HG03175 (cell line): ENCODE results near the gene POLR1B.
A peak's percentile ranks its signal among the peaks of the same experiment; 100 is the strongest.
"Not testable (repeated sequence)": the region's sequence is repeated elsewhere in the genome, so short reads cannot be mapped to it uniquely, and the experiment has no call there.

Source experiments
- ATAC-seq: cut with Tn5 transposase; IDR thresholded peaks from one replicate; pipeline ENCODE4 v1.9.1; 2021; ENCODE audit warnings: mild to moderate bottlenecking, moderate library complexity; ENCODE audit not compliant: unreplicated experiment

POLR1B gene

GRCh38 chr2:112542123-112542983 lies at the start of gene POLR1B:
TSS of gene POLR1B (plus strand) at chr2:112542465. CDS start at chr2:112542495, 30 bp downstream.
- ATAC-seq: peak; percentile 84

- no peak for ATAC-seq
These were observed 49.2 kb upstream of the POLR1B start for GRCh38 chr2:112493048-112493447.

- no peak for ATAC-seq
These were observed 48.2 kb upstream of the POLR1B start for GRCh38 chr2:112493858-112494648.

- ATAC-seq: no peak
These were observed 47.4 kb upstream of the POLR1B start for GRCh38 chr2:112494828-112495227.

GRCh38 chr2:112495878-112496277 lies 46.4 kb upstream of the POLR1B start:
- ATAC-seq: not testable (repeated sequence)

GRCh38 chr2:112500850-112501484 lies 41.3 kb upstream of the POLR1B start:
- not testable (repeated sequence) for ATAC-seq

- not testable (repeated sequence) for ATAC-seq
These were observed 32.8 kb upstream of the POLR1B start for GRCh38 chr2:112509239-112509998.

- no peak for ATAC-seq
These were observed 25.5 kb upstream of the POLR1B start for GRCh38 chr2:112516801-112517200.

GRCh38 chr2:112518807-112519206 lies 23.5 kb upstream of the POLR1B start:
- no peak for ATAC-seq

- no peak for ATAC-seq
These were observed 22.8 kb upstream of the POLR1B start for GRCh38 chr2:112519506-112519905.

- no peak for ATAC-seq
These were observed 22.0 kb upstream of the POLR1B start for GRCh38 chr2:112520234-112520783.

- no peak for ATAC-seq
These were observed 18.9 kb upstream of the POLR1B start for GRCh38 chr2:112523291-112523777.

GRCh38 chr2:112524276-112524675 lies 18.0 kb upstream of the POLR1B start:
- ATAC-seq: not testable (repeated sequence)

GRCh38 chr2:112528541-112528940 lies 13.7 kb upstream of the POLR1B start:
- ATAC-seq: no peak

- no peak for ATAC-seq
These were observed 12.5 kb upstream of the POLR1B start for GRCh38 chr2:112529757-112530156.

GRCh38 chr2:112530728-112531127 lies 11.5 kb upstream of the POLR1B start:
- ATAC-seq: no peak

- ATAC-seq: no peak
These were observed 7.4 kb upstream of the POLR1B start for GRCh38 chr2:112534826-112535225.

- not testable (repeated sequence) for ATAC-seq
These were observed 5.6 kb upstream of the POLR1B start for GRCh38 chr2:112536665-112537064.

- ATAC-seq: no peak
These were observed 3.0 kb upstream of the POLR1B start for GRCh38 chr2:112539306-112539705.

GRCh38 chr2:112540906-112541305 lies 1.4 kb upstream of the POLR1B start:
- no peak for ATAC-seq
